Esophagus muscularis mucosa (tissue), 4 donors: ENCODE data around the gene YEATS2. TPM values are rescaled to one million over a fixed set of nuclear protein-coding genes. Genes with fewer than 3 reads are reported as not detected.

Experiments
- DNase-seq: peaks from one replicate; pipeline ENCODE4 v3.0.0-alpha.2; 2017; ENCODE audit errors: extremely low spot score
- H3K27ac ChIP-seq, 4 donors: fragments of 200-600 bp; sonication (generic); replicated peaks in 1 of 4; 1 replicate in 3 of 4; 2 replicates in 1 of 4; pipeline ENCODE4 v1.5.1; 2016 to 2019; ENCODE audit warnings: mild to moderate bottlenecking in 1 of 4
- H3K27me3 ChIP-seq, 4 donors: fragments of 200-600 bp; sonication (generic); one replicate each; pipeline versions ENCODE4 v1.5.1 to v1.6.0; 2016 to 2019
- H3K36me3 ChIP-seq, 4 donors: fragments of 200-600 bp; sonication (generic); one replicate each; pipeline ENCODE4 v1.5.1; 2016 to 2019
- H3K4me1 ChIP-seq, 4 donors: fragments of 200-600 bp; sonication (generic); one replicate each; pipeline ENCODE4 v1.5.1; 2016 to 2019
- H3K4me3 ChIP-seq, 4 donors: fragments of 200-600 bp; sonication (generic); 1 replicate in 2 of 4; 2 replicates in 2 of 4; pipeline ENCODE4 v1.5.1; 2016 to 2019; ENCODE audit warnings: mild to moderate bottlenecking in 4 of 4, moderate library complexity in 1 of 4
- H3K9me3 ChIP-seq, 4 donors: fragments of 200-600 bp; sonication (generic); 1 replicate in 3 of 4; 2 replicates in 1 of 4; pipeline ENCODE4 v1.5.1; 2016 to 2019
- EP300 ChIP-seq: sonication (generic); formaldehyde crosslinking; IDR thresholded peaks from one replicate; pipeline ENCODE4 v1.6.1; 2017; ENCODE audit warnings: antibody characterized with exemption
- POLR2A ChIP-seq: fragments of 450-650 bp; IDR thresholded peaks from one replicate; pipeline ENCODE4 v1.6.1; 2017; ENCODE audit warnings: antibody characterized with exemption, moderate library complexity, mild to moderate bottlenecking, low read depth
- POLR2AphosphoS5 ChIP-seq, 2 donors: sonication (generic); formaldehyde crosslinking; IDR thresholded peaks; one replicate each; pipeline ENCODE4 v1.6.1; 2017; ENCODE audit warnings: antibody characterized with exemption in 2 of 2
- WGBS: methylation state at CpG from one replicate; pipeline ENCODE4 v1.1.5; 2018; 5-methylcytosine and 5-hydroxymethylcytosine counted together
- intact Hi-C: fragments of 100-400 bp; cut with DNase I; formaldehyde crosslinking; loops from one replicate; pipeline ENCODE4 v1.15.1; 2023
- total RNA-seq, 4 donors: library from RNA; depleted of rRNA; stranded (reverse); fragments of >200 nt; gene quantifications; one replicate each; pipeline versions ENCODE4 v1.1.0 to v1.2.1, GENCODE V29; 2016
- TF ChIP-seq, protein P1 (sequence below), 3 experiments: fragments of 200-600 bp in 2 of 3; fragments of 450-650 bp in 1 of 3; sonication (generic) in 2 of 3; IDR thresholded peaks; one replicate each; pipeline ENCODE4 v1.5.1; 2017 to 2019; ENCODE audit warnings: antibody characterized with exemption in 3 of 3, mild to moderate bottlenecking in 2 of 3, moderate library complexity in 1 of 3

Gene YEATS2
- total RNA-seq, 4 donors from 2014 or later, result 18.2 to 34.3 (median 29.5) TPM

DNA sequence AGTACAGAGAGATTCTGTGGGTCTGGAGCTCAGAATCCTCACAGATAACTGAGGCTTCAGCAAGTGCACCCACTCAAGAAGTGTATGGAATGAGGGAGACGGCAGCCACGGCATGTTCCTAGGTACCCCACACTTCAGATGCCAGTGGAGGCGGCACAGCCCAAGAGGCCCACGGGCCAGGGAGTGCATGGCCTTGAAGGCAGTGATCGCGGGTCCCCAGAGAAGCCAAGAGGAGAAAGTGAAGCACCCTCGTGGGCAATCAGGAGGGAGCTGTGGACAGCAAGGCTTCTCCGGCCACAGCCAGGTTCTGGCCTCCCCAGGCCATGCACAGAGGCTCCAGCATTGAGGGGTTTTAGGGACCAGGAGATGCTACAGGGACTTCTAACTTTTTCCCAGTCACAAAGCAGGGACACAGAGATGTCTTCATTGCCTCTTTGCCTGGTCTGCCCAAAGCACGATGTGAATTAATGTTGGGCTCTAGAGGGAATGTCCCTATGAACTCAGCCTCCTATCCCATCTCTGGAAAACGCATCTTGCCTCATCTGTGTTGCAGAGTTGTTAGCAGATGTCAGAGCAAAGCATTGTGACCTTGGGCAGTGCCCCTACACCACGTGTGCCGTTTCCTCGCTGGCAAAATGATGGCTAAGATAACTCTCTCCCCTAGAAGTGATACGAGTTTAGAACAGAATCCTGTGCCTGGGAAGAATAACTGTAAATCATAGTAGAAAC, 130.4 kb downstream of the YEATS2 start:
- Histone ChIP-seq H3K4me1 (peaks cover 14 to 23% (median 20%) of the 10 kb centered on the region in 4 donors), H3K36me3 (peaks cover 23 to 57% (median 38%) of the 10 kb centered on the region in 4 donors), H3K4me3 (no peak overlapping the region), H3K27ac (no peak overlapping the region), H3K27me3 (no peaks in the 10 kb centered on the region), H3K9me3 (no peaks in the 10 kb centered on the region)
- intact Hi-C loops, result no loop called here
- DNase-seq, result no peak
- TF ChIP-seq, protein P1, sequence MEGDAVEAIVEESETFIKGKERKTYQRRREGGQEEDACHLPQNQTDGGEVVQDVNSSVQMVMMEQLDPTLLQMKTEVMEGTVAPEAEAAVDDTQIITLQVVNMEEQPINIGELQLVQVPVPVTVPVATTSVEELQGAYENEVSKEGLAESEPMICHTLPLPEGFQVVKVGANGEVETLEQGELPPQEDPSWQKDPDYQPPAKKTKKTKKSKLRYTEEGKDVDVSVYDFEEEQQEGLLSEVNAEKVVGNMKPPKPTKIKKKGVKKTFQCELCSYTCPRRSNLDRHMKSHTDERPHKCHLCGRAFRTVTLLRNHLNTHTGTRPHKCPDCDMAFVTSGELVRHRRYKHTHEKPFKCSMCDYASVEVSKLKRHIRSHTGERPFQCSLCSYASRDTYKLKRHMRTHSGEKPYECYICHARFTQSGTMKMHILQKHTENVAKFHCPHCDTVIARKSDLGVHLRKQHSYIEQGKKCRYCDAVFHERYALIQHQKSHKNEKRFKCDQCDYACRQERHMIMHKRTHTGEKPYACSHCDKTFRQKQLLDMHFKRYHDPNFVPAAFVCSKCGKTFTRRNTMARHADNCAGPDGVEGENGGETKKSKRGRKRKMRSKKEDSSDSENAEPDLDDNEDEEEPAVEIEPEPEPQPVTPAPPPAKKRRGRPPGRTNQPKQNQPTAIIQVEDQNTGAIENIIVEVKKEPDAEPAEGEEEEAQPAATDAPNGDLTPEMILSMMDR (IDR thresholded peaks at IDR 0.05), result no peak
- TF ChIP-seq POLR2A, result no peak
- TF ChIP-seq POLR2AphosphoS5 (IDR thresholded peaks at IDR 0.05), result no peak
- TF ChIP-seq EP300, result no peak
- 82% methylated on average over 14 of the region's 14 CpGs for WGBS

DNA sequence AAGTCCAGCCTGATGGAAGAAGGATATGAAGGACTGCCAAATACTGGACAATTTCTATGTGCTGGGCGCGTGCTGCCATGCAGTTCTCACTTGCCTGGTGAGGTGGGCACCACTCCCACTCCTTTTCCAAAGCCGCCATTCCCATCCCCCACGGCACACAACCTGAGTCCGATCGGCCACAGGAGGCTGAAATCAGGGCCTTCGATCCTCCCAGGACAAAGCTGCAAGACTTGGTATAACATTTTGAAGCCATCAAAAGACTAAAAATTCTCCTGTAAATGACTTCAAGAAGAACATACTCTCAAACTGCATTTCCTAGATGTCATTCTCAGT, 130.9 kb downstream of the YEATS2 start:
- DNase-seq, result no peak
- Histone ChIP-seq H3K27me3 (no peaks in the 10 kb centered on the region), H3K9me3 (no peaks in the 10 kb centered on the region), H3K4me1 (peaks cover 14 to 23% (median 20%) of the 10 kb centered on the region in 4 donors), H3K27ac (no peak overlapping the region), H3K4me3 (no peak overlapping the region), H3K36me3 (peaks cover 28 to 62% (median 43%) of the 10 kb centered on the region in 4 donors)
- 94% methylated on average over 6 of the region's 7 CpGs for WGBS
- intact Hi-C loops, result no loop called here
- TF ChIP-seq POLR2AphosphoS5 (IDR thresholded peaks at IDR 0.05), result no peak
- no peak for TF ChIP-seq POLR2A
- TF ChIP-seq, protein P1 (IDR thresholded peaks at IDR 0.05), result no peak
- no peak for TF ChIP-seq EP300

DNA sequence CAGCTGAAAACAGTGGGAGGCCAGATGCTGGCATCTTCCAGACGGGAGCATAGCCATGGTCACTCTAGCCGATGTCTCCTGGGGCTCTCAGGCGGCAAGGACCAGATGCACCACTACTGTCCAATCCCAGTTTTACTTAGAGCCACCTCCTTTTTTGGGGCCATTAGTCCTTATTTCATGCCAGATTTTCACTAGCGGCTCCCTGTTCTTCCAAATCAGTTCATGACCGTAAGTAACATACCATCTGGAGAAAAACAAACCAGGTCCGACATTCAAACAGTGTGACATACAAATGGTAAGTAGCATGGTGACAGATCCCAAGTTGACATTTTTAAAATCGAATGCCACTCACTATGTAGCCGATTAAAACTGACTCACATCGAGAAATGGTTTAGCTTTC, 131.9 kb downstream of the YEATS2 start:
- intact Hi-C loops, result no loop called here
- Histone ChIP-seq H3K4me1 (peaks cover 12 to 17% (median 16%) of the 10 kb centered on the region in 4 donors), H3K27me3 (no peaks in the 10 kb centered on the region), H3K9me3 (no peaks in the 10 kb centered on the region), H3K4me3 (no peak overlapping the region), H3K27ac (no peak overlapping the region), H3K36me3 (peaks cover 36 to 72% (median 52%) of the 10 kb centered on the region in 4 donors)
- 92% methylated on average over 9 of the region's 9 CpGs for WGBS
- no peak for DNase-seq
- TF ChIP-seq, protein P1 (IDR thresholded peaks at IDR 0.05), result no peak
- TF ChIP-seq POLR2A, result no peak
- no peak for TF ChIP-seq POLR2AphosphoS5 (IDR thresholded peaks at IDR 0.05)
- TF ChIP-seq EP300, result no peak

DNA sequence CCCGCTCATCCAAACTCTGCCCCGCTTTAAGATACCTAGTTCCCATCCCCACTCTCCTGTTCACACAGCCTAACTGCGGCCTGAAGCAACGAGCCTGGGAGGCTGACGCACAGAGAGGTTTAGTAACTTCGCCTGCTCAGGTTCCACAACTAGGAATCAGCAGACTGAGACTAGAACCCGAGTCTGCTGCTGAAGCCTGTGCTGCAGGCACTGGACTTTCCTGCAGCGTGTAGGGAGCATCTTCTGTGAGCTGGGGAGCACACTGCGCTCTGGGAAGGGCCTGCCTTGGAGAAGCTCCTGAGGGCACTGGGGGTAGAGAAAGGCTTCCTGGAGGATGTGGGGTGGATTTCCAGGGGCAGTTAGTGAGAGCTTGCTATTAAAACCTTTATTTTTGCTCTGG, 132.6 kb downstream of the YEATS2 start:
- no peak for DNase-seq

More for the DNA sequence above, 132.6 kb downstream of the YEATS2 start:
- Histone ChIP-seq H3K4me3 (no peak overlapping the region), H3K27me3 (no peaks in the 10 kb centered on the region), H3K36me3 (peaks cover 36 to 78% (median 54%) of the 10 kb centered on the region in 4 donors), H3K4me1 (peaks cover 5 to 10% (median 9%) of the 10 kb centered on the region in 4 donors), H3K27ac (no peak overlapping the region), H3K9me3 (no peaks in the 10 kb centered on the region)
- 92% methylated on average over 9 of the region's 9 CpGs for WGBS
- intact Hi-C loops, result no loop called here
- TF ChIP-seq, protein P1 (IDR thresholded peaks at IDR 0.05), result no peak
- no peak for TF ChIP-seq POLR2A
